ENCODE data around the gene DIAPH1. TPM values are rescaled to one million over a fixed set of nuclear protein-coding genes. Genes with fewer than 3 reads are reported as not detected.
A peak's percentile ranks its signal among the peaks of the same experiment; 100 is the strongest.

Gene DIAPH1
- total RNA-seq, 1 donor from 2014 or later, result 118 TPM

GRCh38 chr5:141639357-141640050 lies 20.7 kb upstream of the DIAPH1 start:
- Histone ChIP-seq H3K9me3 (no peaks in the 10 kb centered on the region), H3K4me3 (no peak overlapping the region), H3K27me3 (ENCODE audit: low read depth) (no peaks in the 10 kb centered on the region), H3K4me1 (peaks cover 34% of the 10 kb centered on the region), H3K36me3 (peaks cover 35% of the 10 kb centered on the region), H3K27ac (no peak overlapping the region)
- intact Hi-C loops (cut with DNase I), result no loop called here
- ATAC-seq, result no peak
- no peak for TF ChIP-seq CTCF (IDR thresholded peaks at IDR 0.05)
- no peak for DNase-seq

GRCh38 chr5:141638771-141639170 lies 20.0 kb upstream of the DIAPH1 start:
- peaks cover 37% of the 10 kb centered on the region for H3K4me1 ChIP-seq
- no peak overlapping the region for H3K27ac ChIP-seq
- no peaks in the 10 kb centered on the region for H3K27me3 ChIP-seq (ENCODE audit: low read depth)
- H3K36me3 ChIP-seq, result peaks cover 28% of the 10 kb centered on the region
- intact Hi-C loops (cut with DNase I), result no loop called here
- no peak overlapping the region for H3K4me3 ChIP-seq
- TF ChIP-seq CTCF (IDR thresholded peaks at IDR 0.05), result no peak
- DNase-seq (no peak), ATAC-seq (no peak)
- H3K9me3 ChIP-seq, result no peaks in the 10 kb centered on the region

DNA sequence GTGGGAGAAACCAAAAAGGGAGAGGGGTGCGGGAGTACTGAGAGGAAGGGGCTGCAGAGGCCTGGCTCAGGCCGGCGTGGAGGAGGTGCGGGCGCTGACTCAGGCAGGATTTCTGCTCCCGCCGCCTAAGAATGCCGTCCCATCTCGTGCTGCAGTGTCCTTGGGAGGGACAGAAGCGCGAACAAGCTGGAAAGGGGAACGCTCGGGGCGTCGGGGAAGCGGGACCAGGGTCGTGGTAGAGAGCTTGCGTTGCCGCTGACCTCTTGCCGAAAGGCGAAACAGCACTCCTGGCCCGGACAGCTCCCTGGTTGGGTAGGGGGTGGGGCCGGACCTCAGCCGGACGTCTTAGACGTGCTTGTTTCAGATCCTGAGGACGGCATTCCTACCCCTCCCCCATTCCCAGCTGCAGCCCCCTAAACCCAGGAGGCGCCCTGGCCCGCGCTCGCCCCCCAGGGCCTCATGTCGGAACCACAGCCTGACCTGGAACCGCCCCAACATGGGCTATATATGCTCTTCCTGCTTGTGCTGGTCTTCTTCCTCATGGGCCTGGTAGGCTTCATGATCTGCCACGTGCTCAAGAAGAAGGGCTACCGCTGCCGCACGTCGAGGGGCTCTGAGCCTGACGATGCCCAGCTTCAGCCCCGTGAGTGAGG lies 19.1 kb upstream of the DIAPH1 start:
- intact Hi-C loops (cut with DNase I), result no loop called here
- Histone ChIP-seq H3K27me3 (ENCODE audit: low read depth) (no peaks in the 10 kb centered on the region), H3K4me3 (peak overlapping the region; percentile 92), H3K36me3 (peaks cover 20% of the 10 kb centered on the region), H3K27ac (peak overlapping the region; percentile 31), H3K4me1 (peaks cover 37% of the 10 kb centered on the region), H3K9me3 (no peaks in the 10 kb centered on the region)
- peak; percentile 81 for DNase-seq
- TF ChIP-seq CTCF (IDR thresholded peaks at IDR 0.05), result peak; percentile 37
- peak; percentile 67 to 68 for ATAC-seq

GRCh38 chr5:141637123-141637766 lies 18.4 kb upstream of the DIAPH1 start:
- peak overlapping the region; percentile 31 for H3K27ac ChIP-seq
- TF ChIP-seq CTCF (IDR thresholded peaks at IDR 0.05), result no peak
- H3K9me3 ChIP-seq, result no peaks in the 10 kb centered on the region
- H3K36me3 ChIP-seq, result peaks cover 14% of the 10 kb centered on the region
- intact Hi-C loops (cut with DNase I), result no loop called here
- H3K4me3 ChIP-seq, result peak overlapping the region; percentile 92
- ATAC-seq, result peak; percentile 50 to 60
- H3K4me1 ChIP-seq, result peaks cover 37% of the 10 kb centered on the region
- H3K27me3 ChIP-seq (ENCODE audit: low read depth), result no peaks in the 10 kb centered on the region
- no peak for DNase-seq

DNA sequence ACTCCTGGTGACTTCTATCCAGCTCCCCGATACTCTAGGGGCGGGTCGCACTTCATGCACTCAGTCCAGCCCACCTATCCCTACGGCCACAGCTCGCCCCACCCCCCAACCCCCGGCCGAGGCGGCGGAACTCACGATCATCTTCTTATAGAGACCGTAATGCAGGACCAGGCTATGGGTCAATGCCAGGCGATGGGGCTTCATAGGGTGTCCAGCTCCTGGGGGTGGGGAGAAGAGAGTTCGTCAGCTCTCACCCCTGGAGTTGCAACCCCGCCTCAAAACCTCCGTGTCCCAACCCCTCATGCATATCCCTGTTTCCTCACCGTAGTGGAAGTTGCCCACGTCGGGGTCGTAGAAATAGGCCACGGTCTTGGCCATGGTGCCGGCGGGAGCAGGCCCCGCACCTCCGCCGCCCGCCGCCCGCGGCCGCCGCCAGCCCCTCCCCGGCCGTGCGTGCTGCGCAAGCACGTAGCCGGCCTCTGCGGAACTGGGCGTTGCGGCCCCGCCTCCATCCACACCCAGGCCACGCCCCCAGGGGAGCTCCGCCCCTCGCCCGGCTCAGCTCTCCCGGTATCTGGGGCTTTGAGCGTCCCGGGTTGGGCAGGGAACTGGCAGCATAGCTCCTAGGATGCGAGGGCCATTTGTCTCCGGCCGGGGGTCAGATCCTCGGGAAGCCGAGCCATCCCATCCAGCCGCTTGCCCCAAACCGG lies 17.8 kb upstream of the DIAPH1 start, which contains the start of the genes HDAC3 and RELL2:
HDAC3 (minus strand) TSS at position 437 of the 710 bp plus-strand sequence; CDS start at position 378, 59 bp downstream.
RELL2 (plus strand) TSS at position 585 of the 710 bp plus-strand sequence. CDS start 1,229 bp downstream, outside the sequence.
- TF ChIP-seq CTCF (IDR thresholded peaks at IDR 0.05), result no peak
- peak within 1 kb of the TSS; percentile 92 for H3K4me3 ChIP-seq
- intact Hi-C loops (cut with DNase I), result no loop called here

More for the DNA sequence above, 17.8 kb upstream of the DIAPH1 start, which contains the start of the genes HDAC3 and RELL2:
- peaks cover 37% of the 10 kb centered on the region for H3K4me1 ChIP-seq
- no peaks in the 10 kb centered on the region for H3K9me3 ChIP-seq
- DNase-seq (peak; percentile 95), ATAC-seq (peak; percentile 98 to 99)
- H3K36me3 ChIP-seq, result peaks cover 12% of the 10 kb centered on the region
- no peaks in the 10 kb centered on the region for H3K27me3 ChIP-seq (ENCODE audit: low read depth)
- peak within 1 kb of the TSS; percentile 79 for H3K27ac ChIP-seq

Data from lower lobe of right lung (tissue), 2 donors.